Inflammatory macrophage treated with lipopolysaccharide for 1 hour (primary cell): ENCODE measurements around the gene TMEM135.
"Not testable (repeated sequence)": the region's sequence is repeated elsewhere in the genome, so short reads cannot be mapped to it uniquely, and the experiment has no call there.

Source experiments
- DNase-seq, 2 donors: peaks; one replicate each; pipeline ENCODE4 v3.0.0-alpha.2; 2020 to 2022

Gene TMEM135

GRCh38 chr11:87143641-87144040 is 105.9 kb downstream of the TMEM135 start:
- DNase-seq, result no peak

GRCh38 chr11:87144252-87144651 is 106.5 kb downstream of the TMEM135 start:
- DNase-seq, result no peak

GRCh38 chr11:87148749-87149148 is 111.0 kb downstream of the TMEM135 start:
- no peak for DNase-seq

GRCh38 chr11:87149782-87150181 is 112.0 kb downstream of the TMEM135 start:
- not testable (repeated sequence) for DNase-seq

GRCh38 chr11:87150936-87151335 is 113.2 kb downstream of the TMEM135 start:
- no peak for DNase-seq

GRCh38 chr11:87154246-87154645 is 116.5 kb downstream of the TMEM135 start:
- no peak for DNase-seq

GRCh38 chr11:87156970-87157369 is 119.2 kb downstream of the TMEM135 start:
- DNase-seq, result no peak

- not testable (repeated sequence) for DNase-seq
Measured at GRCh38 chr11:87169076-87169475, 131.3 kb downstream of the TMEM135 start.

GRCh38 chr11:87173185-87174039 is 135.7 kb downstream of the TMEM135 start:
- DNase-seq, result no peak

- no peak for DNase-seq
Measured at GRCh38 chr11:87174870-87175269, 137.1 kb downstream of the TMEM135 start.

- no peak for DNase-seq
Measured at GRCh38 chr11:87176044-87176443, 138.3 kb downstream of the TMEM135 start.

- no peak for DNase-seq
Measured at GRCh38 chr11:87179621-87180020, 141.9 kb downstream of the TMEM135 start.

- DNase-seq, result no peak
Measured at GRCh38 chr11:87180742-87181141, 143.0 kb downstream of the TMEM135 start.

- no peak for DNase-seq
Measured at GRCh38 chr11:87181143-87181542, 143.4 kb downstream of the TMEM135 start.

GRCh38 chr11:87185228-87185627 is 147.5 kb downstream of the TMEM135 start:
- no peak for DNase-seq

- no peak for DNase-seq
Measured at GRCh38 chr11:87187076-87187475, 149.3 kb downstream of the TMEM135 start.

GRCh38 chr11:87187930-87188329 is 150.2 kb downstream of the TMEM135 start:
- DNase-seq, result no peak

GRCh38 chr11:87188396-87188795 is 150.7 kb downstream of the TMEM135 start:
- not testable (repeated sequence) for DNase-seq

GRCh38 chr11:87188921-87189320 is 151.2 kb downstream of the TMEM135 start:
- not testable (repeated sequence) for DNase-seq

GRCh38 chr11:87190071-87190470 is 152.3 kb downstream of the TMEM135 start:
- no peak for DNase-seq

- no peak for DNase-seq
Measured at GRCh38 chr11:87193756-87194470, 156.2 kb downstream of the TMEM135 start.

GRCh38 chr11:87194985-87195820 is 157.5 kb downstream of the TMEM135 start:
- DNase-seq, result no peak

- DNase-seq, result no peak
Measured at GRCh38 chr11:87198266-87198881, 160.6 kb downstream of the TMEM135 start.
